ENCODE data around the gene JADE1. TPM values are rescaled to one million over a fixed set of nuclear protein-coding genes. Genes with fewer than 3 reads are reported as not detected.

JADE1 gene
- total RNA-seq (2012; rRNA removed), result 17.0 and 20.5 TPM in 2 replicates

- peak within 1 kb of the TSS; percentile 97 for H3K9ac ChIP-seq (ENCODE audit: low read depth, low read length)
- peak within 1 kb of the TSS; percentile 79 for H3K4me3 ChIP-seq (ENCODE audit: low read length)
- no peaks in the 10 kb centered on the region for H3K36me3 ChIP-seq (ENCODE audit: insufficient read depth, low read length)
These were observed at the start of gene JADE1 for GRCh38 chr4:128809477-128810330. TSS of gene JADE1 (plus strand) at chr4:128809700. CDS start at chr4:128831759, 22,059 bp downstream.

GRCh38 chr4:128766781-128767180 lies 42.7 kb upstream of the JADE1 start:
- Histone ChIP-seq H3K9ac (ENCODE audit: low read depth, low read length) (no peak overlapping the region), H3K4me2 (ENCODE audit: low read length) (no peak overlapping the region), H3K4me3 (ENCODE audit: low read length) (no peak overlapping the region), H3K4me1 (ENCODE audit: control insufficient read depth, insufficient read depth, low read length) (no peaks in the 10 kb centered on the region), H3K36me3 (ENCODE audit: insufficient read depth, low read length) (no peaks in the 10 kb centered on the region), H3K9me3 (replicated peaks; ENCODE audit: low read length) (no peaks in the 10 kb centered on the region), H3K27me3 (ENCODE audit: control insufficient read depth, insufficient read depth, low read length) (no peaks in the 10 kb centered on the region)

More at GRCh38 chr4:128809477-128810330, at the start of gene JADE1:
- Histone ChIP-seq H3K9me3 (replicated peaks; ENCODE audit: low read length) (no peaks in the 10 kb centered on the region), H3K4me1 (ENCODE audit: control insufficient read depth, insufficient read depth, low read length) (peaks cover 12% of the 10 kb centered on the region), H3K4me2 (ENCODE audit: low read length) (peak within 1 kb of the TSS; percentile 98), H3K27me3 (ENCODE audit: control insufficient read depth, insufficient read depth, low read length) (no peaks in the 10 kb centered on the region)

- H3K9ac ChIP-seq (ENCODE audit: low read depth, low read length), result no peak overlapping the region
- H3K27me3 ChIP-seq (ENCODE audit: control insufficient read depth, insufficient read depth, low read length), result no peaks in the 10 kb centered on the region
- H3K4me1 ChIP-seq (ENCODE audit: control insufficient read depth, insufficient read depth, low read length), result no peaks in the 10 kb centered on the region
- no peaks in the 10 kb centered on the region for H3K36me3 ChIP-seq (ENCODE audit: insufficient read depth, low read length)
- no peak overlapping the region for H3K4me3 ChIP-seq (ENCODE audit: low read length)
- H3K4me2 ChIP-seq (ENCODE audit: low read length), result no peak overlapping the region
- H3K9me3 ChIP-seq (replicated peaks; ENCODE audit: low read length), result no peaks in the 10 kb centered on the region
These were observed 41.0 kb upstream of the JADE1 start for GRCh38 chr4:128768373-128768996.

- Histone ChIP-seq H3K27me3 (ENCODE audit: control insufficient read depth, insufficient read depth, low read length) (no peaks in the 10 kb centered on the region), H3K4me1 (ENCODE audit: control insufficient read depth, insufficient read depth, low read length) (no peaks in the 10 kb centered on the region), H3K9me3 (replicated peaks; ENCODE audit: low read length) (no peaks in the 10 kb centered on the region), H3K4me3 (ENCODE audit: low read length) (no peak overlapping the region), H3K9ac (ENCODE audit: low read depth, low read length) (no peak overlapping the region), H3K36me3 (ENCODE audit: insufficient read depth, low read length) (no peaks in the 10 kb centered on the region), H3K4me2 (ENCODE audit: low read length) (no peak overlapping the region)
These were observed 40.5 kb upstream of the JADE1 start for GRCh38 chr4:128769011-128769410.

- Histone ChIP-seq H3K4me2 (ENCODE audit: low read length) (no peak overlapping the region), H3K9me3 (replicated peaks; ENCODE audit: low read length) (no peaks in the 10 kb centered on the region), H3K4me1 (ENCODE audit: control insufficient read depth, insufficient read depth, low read length) (no peaks in the 10 kb centered on the region), H3K36me3 (ENCODE audit: insufficient read depth, low read length) (no peaks in the 10 kb centered on the region), H3K4me3 (ENCODE audit: low read length) (no peak overlapping the region), H3K27me3 (ENCODE audit: control insufficient read depth, insufficient read depth, low read length) (no peaks in the 10 kb centered on the region), H3K9ac (ENCODE audit: low read depth, low read length) (no peak overlapping the region)
These were observed 38.7 kb upstream of the JADE1 start for GRCh38 chr4:128770807-128771206.

GRCh38 chr4:128775477-128775876 lies 34.0 kb upstream of the JADE1 start:
- Histone ChIP-seq H3K4me3 (ENCODE audit: low read length) (no peak overlapping the region), H3K9ac (ENCODE audit: low read depth, low read length) (no peak overlapping the region), H3K9me3 (replicated peaks; ENCODE audit: low read length) (no peaks in the 10 kb centered on the region), H3K4me2 (ENCODE audit: low read length) (no peak overlapping the region), H3K4me1 (ENCODE audit: control insufficient read depth, insufficient read depth, low read length) (peaks cover 15% of the 10 kb centered on the region), H3K36me3 (ENCODE audit: insufficient read depth, low read length) (no peaks in the 10 kb centered on the region), H3K27me3 (ENCODE audit: control insufficient read depth, insufficient read depth, low read length) (no peaks in the 10 kb centered on the region)

- H3K4me2 ChIP-seq (ENCODE audit: low read length), result no peak overlapping the region
- H3K4me3 ChIP-seq (ENCODE audit: low read length), result no peak overlapping the region
- no peaks in the 10 kb centered on the region for H3K27me3 ChIP-seq (ENCODE audit: control insufficient read depth, insufficient read depth, low read length)
- peak overlapping the region; percentile 20 for H3K9ac ChIP-seq (ENCODE audit: low read depth, low read length)
- no peaks in the 10 kb centered on the region for H3K9me3 ChIP-seq (replicated peaks; ENCODE audit: low read length)
- H3K4me1 ChIP-seq (ENCODE audit: control insufficient read depth, insufficient read depth, low read length), result peaks cover 15% of the 10 kb centered on the region
- H3K36me3 ChIP-seq (ENCODE audit: insufficient read depth, low read length), result no peaks in the 10 kb centered on the region
These were observed 33.6 kb upstream of the JADE1 start for GRCh38 chr4:128775916-128776315.

- Histone ChIP-seq H3K4me1 (ENCODE audit: control insufficient read depth, insufficient read depth, low read length) (peaks cover 15% of the 10 kb centered on the region), H3K27me3 (ENCODE audit: control insufficient read depth, insufficient read depth, low read length) (no peaks in the 10 kb centered on the region), H3K4me3 (ENCODE audit: low read length) (no peak overlapping the region), H3K36me3 (ENCODE audit: insufficient read depth, low read length) (no peaks in the 10 kb centered on the region), H3K9me3 (replicated peaks; ENCODE audit: low read length) (no peaks in the 10 kb centered on the region), H3K9ac (ENCODE audit: low read depth, low read length) (peak overlapping the region; percentile 20), H3K4me2 (ENCODE audit: low read length) (peak overlapping the region; percentile 26)
These were observed 32.7 kb upstream of the JADE1 start for GRCh38 chr4:128776794-128777216.

- H3K36me3 ChIP-seq (ENCODE audit: insufficient read depth, low read length), result no peaks in the 10 kb centered on the region
- H3K4me3 ChIP-seq (ENCODE audit: low read length), result no peak overlapping the region
- no peak overlapping the region for H3K9ac ChIP-seq (ENCODE audit: low read depth, low read length)
- H3K9me3 ChIP-seq (replicated peaks; ENCODE audit: low read length), result no peaks in the 10 kb centered on the region
- no peak overlapping the region for H3K4me2 ChIP-seq (ENCODE audit: low read length)
- peaks cover 21% of the 10 kb centered on the region for H3K4me1 ChIP-seq (ENCODE audit: control insufficient read depth, insufficient read depth, low read length)
- H3K27me3 ChIP-seq (ENCODE audit: control insufficient read depth, insufficient read depth, low read length), result no peaks in the 10 kb centered on the region
These were observed 28.8 kb upstream of the JADE1 start for GRCh38 chr4:128780688-128781087.

- no peaks in the 10 kb centered on the region for H3K36me3 ChIP-seq (ENCODE audit: insufficient read depth, low read length)
- peak overlapping the region; percentile 2 for H3K9ac ChIP-seq (ENCODE audit: low read depth, low read length)
- H3K4me3 ChIP-seq (ENCODE audit: low read length), result no peak overlapping the region
- H3K4me2 ChIP-seq (ENCODE audit: low read length), result no peak overlapping the region
- H3K4me1 ChIP-seq (ENCODE audit: control insufficient read depth, insufficient read depth, low read length), result peaks cover 9% of the 10 kb centered on the region
- no peaks in the 10 kb centered on the region for H3K9me3 ChIP-seq (replicated peaks; ENCODE audit: low read length)
- H3K27me3 ChIP-seq (ENCODE audit: control insufficient read depth, insufficient read depth, low read length), result no peaks in the 10 kb centered on the region
These were observed 27.3 kb upstream of the JADE1 start for GRCh38 chr4:128782076-128782715.

GRCh38 chr4:128782875-128783614 lies 26.5 kb upstream of the JADE1 start:
- Histone ChIP-seq H3K4me3 (ENCODE audit: low read length) (no peak overlapping the region), H3K36me3 (ENCODE audit: insufficient read depth, low read length) (no peaks in the 10 kb centered on the region), H3K4me2 (ENCODE audit: low read length) (peak overlapping the region; percentile 10), H3K9me3 (replicated peaks; ENCODE audit: low read length) (no peaks in the 10 kb centered on the region), H3K27me3 (ENCODE audit: control insufficient read depth, insufficient read depth, low read length) (no peaks in the 10 kb centered on the region), H3K4me1 (ENCODE audit: control insufficient read depth, insufficient read depth, low read length) (peaks cover 12% of the 10 kb centered on the region), H3K9ac (ENCODE audit: low read depth, low read length) (peak overlapping the region; percentile 2)

All from skeletal muscle satellite cell (primary cell).